ACC112 (cell line): ENCODE measurements around the gene HOXD9.
A peak's percentile ranks its signal among the peaks of the same experiment; 100 is the strongest.

Experiments used
- H2AFZ ChIP-seq: fragments of 200-600 bp; sonication (generic); one replicate; pipeline ENCODE4 v1.6.0; 2017; ENCODE audit warnings: antibody characterized with exemption, low read length; ENCODE audit not compliant: unreplicated experiment
- H3K27ac ChIP-seq: fragments of 200-600 bp; sonication (generic); 2 replicates; pipeline ENCODE4 v1.5.1; 2014; ENCODE audit warnings: low read depth, mild to moderate bottlenecking, antibody characterized with exemption, low read length, moderate library complexity
- H3K27me3 ChIP-seq: fragments of 200-600 bp; sonication (generic); 2 replicates; pipeline ENCODE4 v1.6.1; 2014; ENCODE audit warnings: mild to moderate bottlenecking, antibody characterized with exemption, low read length, moderate library complexity, mixed read lengths; ENCODE audit not compliant: insufficient read depth
- H3K36me3 ChIP-seq: fragments of 200-600 bp; sonication (generic); 2 replicates; pipeline ENCODE4 v1.6.1; 2016; ENCODE audit warnings: mild to moderate bottlenecking, antibody characterized with exemption, low read length, moderate library complexity, mixed read lengths; ENCODE audit not compliant: insufficient read depth
- H3K4me1 ChIP-seq: fragments of 200-600 bp; sonication (generic); one replicate; pipeline ENCODE4 v1.6.1; 2016; ENCODE audit warnings: low read length, mixed read lengths; ENCODE audit not compliant: insufficient read depth, unreplicated experiment, control insufficient read depth
- H3K4me3 ChIP-seq: fragments of 200-600 bp; sonication (generic); 2 replicates; pipeline ENCODE4 v1.5.1; 2014; ENCODE audit warnings: mild to moderate bottlenecking, low read depth, low read length
- H3K79me2 ChIP-seq: fragments of 200-600 bp; sonication (generic); one replicate; pipeline ENCODE4 v1.6.0; 2016; ENCODE audit warnings: low read length; ENCODE audit not compliant: control insufficient read depth, unreplicated experiment, insufficient read depth

Gene HOXD9

DNA sequence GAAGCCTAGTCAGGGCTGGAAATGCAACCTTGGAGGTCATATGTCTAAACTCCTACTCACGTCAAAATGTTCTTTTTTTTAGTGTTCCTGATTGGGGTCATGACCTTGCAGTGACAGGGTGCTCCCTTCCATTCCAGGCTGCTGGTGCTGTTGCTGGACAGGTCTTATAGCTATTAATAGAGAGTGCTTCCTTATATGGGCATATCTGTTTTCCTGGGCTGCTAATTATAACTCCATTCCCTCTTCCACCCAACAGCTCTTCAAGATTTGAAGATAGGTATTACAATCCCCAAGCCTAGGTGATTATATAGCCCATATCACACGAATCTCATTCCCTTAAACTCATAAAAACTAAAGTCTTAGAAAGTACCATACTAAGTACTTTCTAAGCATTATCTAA is 47.2 kb downstream of the HOXD9 start:
- Histone ChIP-seq H3K36me3 (no peaks in the 10 kb centered on the region), H3K27me3 (no peaks in the 10 kb centered on the region), H3K79me2 (no peaks in the 10 kb centered on the region), H3K4me1 (no peaks in the 10 kb centered on the region), H2AFZ (no peak overlapping the region), H3K4me3 (no peak overlapping the region), H3K27ac (no peak overlapping the region)

DNA sequence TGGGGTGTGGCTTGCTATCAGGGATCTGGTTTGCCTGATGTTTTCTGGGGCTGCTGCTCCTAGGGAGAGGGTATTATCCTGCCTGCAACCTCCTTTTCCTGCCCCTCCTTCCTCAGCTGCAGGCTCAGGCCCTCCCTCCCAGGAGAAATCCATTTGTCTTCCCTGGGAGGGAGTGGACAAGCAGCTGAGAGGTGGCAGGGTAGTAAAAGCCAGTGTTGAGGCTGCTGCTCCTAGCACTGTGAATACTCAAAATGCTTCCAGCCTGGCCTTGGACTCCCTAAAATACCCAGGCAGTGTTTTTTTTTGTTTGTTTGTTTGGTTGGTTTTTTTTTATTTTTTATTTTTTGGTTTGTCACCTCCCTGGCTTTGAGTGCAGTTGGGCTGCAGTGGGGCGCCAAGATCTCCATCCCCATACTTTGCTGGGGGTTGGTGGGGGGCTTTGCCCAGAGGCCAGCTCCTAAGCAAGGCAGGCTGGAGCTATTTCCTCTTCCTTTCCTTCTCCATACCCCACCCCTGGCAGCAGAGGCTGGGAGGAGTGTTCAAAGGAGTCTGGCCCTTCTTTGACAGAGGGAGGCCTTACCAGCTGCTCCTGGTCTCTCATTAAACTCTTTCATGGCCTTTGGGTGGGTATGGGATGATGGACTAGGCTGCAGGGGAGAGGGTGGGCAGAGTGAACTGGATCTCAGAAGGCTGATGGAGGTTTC is 48.2 kb downstream of the HOXD9 start:
- Histone ChIP-seq H3K27ac (no peak overlapping the region), H3K4me3 (no peak overlapping the region), H2AFZ (no peak overlapping the region), H3K36me3 (no peaks in the 10 kb centered on the region), H3K27me3 (no peaks in the 10 kb centered on the region), H3K79me2 (no peaks in the 10 kb centered on the region), H3K4me1 (no peaks in the 10 kb centered on the region)

GRCh38 chr2:176171351-176172006 is 49.0 kb downstream of the HOXD9 start:
- Histone ChIP-seq H3K27ac (no peak overlapping the region), H3K79me2 (no peaks in the 10 kb centered on the region), H3K36me3 (no peaks in the 10 kb centered on the region), H3K27me3 (no peaks in the 10 kb centered on the region), H3K4me1 (no peaks in the 10 kb centered on the region), H3K4me3 (no peak overlapping the region), H2AFZ (no peak overlapping the region)

GRCh38 chr2:176172007-176172894 is 49.7 kb downstream of the HOXD9 start:
- Histone ChIP-seq H3K27me3 (no peaks in the 10 kb centered on the region), H3K79me2 (no peaks in the 10 kb centered on the region), H3K4me3 (no peak overlapping the region), H3K27ac (no peak overlapping the region), H3K36me3 (no peaks in the 10 kb centered on the region), H3K4me1 (no peaks in the 10 kb centered on the region), H2AFZ (no peak overlapping the region)

DNA sequence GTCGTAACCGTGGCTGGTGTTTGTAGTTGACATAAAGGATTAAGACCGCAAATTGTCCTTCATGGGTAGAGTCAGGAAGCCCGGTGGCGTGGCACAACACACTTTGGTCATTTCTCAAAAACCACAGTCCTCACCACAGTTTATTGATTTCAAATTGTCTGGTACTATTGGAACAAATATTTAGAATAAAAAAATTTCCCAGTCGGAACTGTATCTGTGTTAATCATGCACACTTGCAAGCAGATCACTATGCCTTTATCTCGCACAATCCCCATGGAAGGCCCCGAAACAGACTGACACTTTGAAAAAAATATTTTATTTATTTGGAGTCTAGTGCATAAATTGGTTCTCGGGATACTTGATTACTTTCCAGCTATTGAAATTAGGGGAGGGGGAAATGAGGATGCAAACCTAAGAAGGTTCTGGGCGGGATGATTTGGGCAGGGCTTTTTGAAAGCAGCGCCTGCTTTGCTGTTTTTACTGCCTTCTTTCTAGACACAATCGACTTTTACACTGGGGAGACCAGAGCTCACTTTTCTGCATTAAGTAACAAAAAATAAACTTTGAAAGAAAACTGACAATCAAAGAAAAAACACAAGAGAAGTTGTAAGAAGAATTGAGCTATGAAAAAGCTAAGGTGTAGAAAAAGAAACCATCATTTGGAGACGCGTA is 50.5 kb downstream of the HOXD9 start:
- Histone ChIP-seq H2AFZ (no peak overlapping the region), H3K4me3 (no peak overlapping the region), H3K4me1 (no peaks in the 10 kb centered on the region), H3K27ac (no peak overlapping the region), H3K79me2 (no peaks in the 10 kb centered on the region), H3K36me3 (no peaks in the 10 kb centered on the region), H3K27me3 (peaks cover under 1% of the 10 kb centered on the region; the same call in 1 of the 2 replicates)

GRCh38 chr2:176173567-176174381 is 51.3 kb downstream of the HOXD9 start:
- no peak overlapping the region for H3K27ac ChIP-seq
- H3K4me1 ChIP-seq: no peaks in the 10 kb centered on the region
- peaks cover 3% of the 10 kb centered on the region; the same call in 1 of the 2 replicates for H3K27me3 ChIP-seq

DNA sequence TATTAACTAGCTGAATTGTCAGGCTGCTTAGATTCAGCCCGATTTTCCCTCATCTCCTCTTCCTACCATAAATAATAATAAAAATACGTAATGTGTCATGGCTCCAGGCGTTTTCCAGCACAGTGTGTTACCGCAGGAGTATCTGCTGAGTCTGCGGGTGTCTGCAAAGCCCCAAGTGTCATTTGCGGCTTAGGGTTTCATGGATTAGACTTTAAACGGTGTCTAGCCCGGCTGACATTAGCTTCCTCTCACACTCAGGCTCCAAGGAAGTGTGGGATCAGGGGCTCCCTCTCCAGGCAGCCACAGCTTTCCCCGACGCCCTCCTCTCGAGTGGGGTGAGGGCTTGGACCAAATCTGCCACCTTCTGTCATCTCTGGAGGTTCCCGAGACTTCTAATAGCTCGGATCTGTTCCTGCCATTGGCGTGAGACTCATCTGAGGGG is 51.9 kb downstream of the HOXD9 start:
- Histone ChIP-seq H3K79me2 (no peaks in the 10 kb centered on the region), H3K27me3 (peaks cover 8% of the 10 kb centered on the region; the same call in 1 of the 2 replicates)

More at GRCh38 chr2:176173567-176174381, 51.3 kb downstream of the HOXD9 start:
- Histone ChIP-seq H3K4me3 (0 out of 2 replicates have a peak overlapping the region, but pooled peaks have one; percentile 42), H2AFZ (no peak overlapping the region), H3K79me2 (no peaks in the 10 kb centered on the region), H3K36me3 (no peaks in the 10 kb centered on the region)

More for the DNA sequence above, 51.9 kb downstream of the HOXD9 start:
- Histone ChIP-seq H3K27ac (no peak overlapping the region), H2AFZ (peak overlapping the region; percentile 51), H3K36me3 (no peaks in the 10 kb centered on the region), H3K4me3 (0 out of 2 replicates have a peak overlapping the region, but pooled peaks have one; percentile 42), H3K4me1 (no peaks in the 10 kb centered on the region)
